ENCODE results near the gene GET3.

DNA sequence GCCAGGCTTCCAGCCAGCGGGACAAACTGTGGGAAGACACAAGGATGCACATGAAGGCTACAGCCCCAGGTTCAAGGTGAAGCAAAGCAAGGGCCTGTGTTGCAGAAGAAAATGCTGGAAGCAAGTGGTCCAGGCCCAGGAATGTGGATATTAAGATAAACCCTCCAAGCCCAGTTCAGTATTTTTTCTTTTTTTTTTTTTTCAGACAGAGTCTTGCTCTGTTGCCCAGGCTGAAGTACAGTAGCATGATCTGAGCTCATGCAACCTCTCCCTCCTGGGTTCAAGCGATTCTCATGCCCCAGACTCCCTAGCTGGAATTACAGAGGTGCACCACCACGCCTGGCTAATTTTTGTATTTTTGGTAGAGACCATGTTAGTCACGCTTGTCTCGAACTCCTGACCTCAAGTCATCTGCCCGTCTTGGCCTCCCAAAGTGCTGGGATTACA lies 59.9 kb downstream of the GET3 start:
- TF ChIP-seq, protein P1, sequence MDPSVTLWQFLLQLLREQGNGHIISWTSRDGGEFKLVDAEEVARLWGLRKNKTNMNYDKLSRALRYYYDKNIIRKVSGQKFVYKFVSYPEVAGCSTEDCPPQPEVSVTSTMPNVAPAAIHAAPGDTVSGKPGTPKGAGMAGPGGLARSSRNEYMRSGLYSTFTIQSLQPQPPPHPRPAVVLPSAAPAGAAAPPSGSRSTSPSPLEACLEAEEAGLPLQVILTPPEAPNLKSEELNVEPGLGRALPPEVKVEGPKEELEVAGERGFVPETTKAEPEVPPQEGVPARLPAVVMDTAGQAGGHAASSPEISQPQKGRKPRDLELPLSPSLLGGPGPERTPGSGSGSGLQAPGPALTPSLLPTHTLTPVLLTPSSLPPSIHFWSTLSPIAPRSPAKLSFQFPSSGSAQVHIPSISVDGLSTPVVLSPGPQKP (IDR thresholded peaks at IDR 0.05; ENCODE audit: borderline replicate concordance, low read depth, low read length), result no peak
- no peak for TF ChIP-seq POLR2A (IDR thresholded peaks at IDR 0.05; ENCODE audit: low read depth, low read length)
- TF ChIP-seq, protein P2, sequence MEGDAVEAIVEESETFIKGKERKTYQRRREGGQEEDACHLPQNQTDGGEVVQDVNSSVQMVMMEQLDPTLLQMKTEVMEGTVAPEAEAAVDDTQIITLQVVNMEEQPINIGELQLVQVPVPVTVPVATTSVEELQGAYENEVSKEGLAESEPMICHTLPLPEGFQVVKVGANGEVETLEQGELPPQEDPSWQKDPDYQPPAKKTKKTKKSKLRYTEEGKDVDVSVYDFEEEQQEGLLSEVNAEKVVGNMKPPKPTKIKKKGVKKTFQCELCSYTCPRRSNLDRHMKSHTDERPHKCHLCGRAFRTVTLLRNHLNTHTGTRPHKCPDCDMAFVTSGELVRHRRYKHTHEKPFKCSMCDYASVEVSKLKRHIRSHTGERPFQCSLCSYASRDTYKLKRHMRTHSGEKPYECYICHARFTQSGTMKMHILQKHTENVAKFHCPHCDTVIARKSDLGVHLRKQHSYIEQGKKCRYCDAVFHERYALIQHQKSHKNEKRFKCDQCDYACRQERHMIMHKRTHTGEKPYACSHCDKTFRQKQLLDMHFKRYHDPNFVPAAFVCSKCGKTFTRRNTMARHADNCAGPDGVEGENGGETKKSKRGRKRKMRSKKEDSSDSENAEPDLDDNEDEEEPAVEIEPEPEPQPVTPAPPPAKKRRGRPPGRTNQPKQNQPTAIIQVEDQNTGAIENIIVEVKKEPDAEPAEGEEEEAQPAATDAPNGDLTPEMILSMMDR (conservative IDR thresholded peaks at IDR 0.05; ENCODE audit: low read depth, low read length), result no peak
- no peak for TF ChIP-seq RFX5 (IDR thresholded peaks at IDR 0.05; ENCODE audit: low read depth, low read length)
- no peak for TF ChIP-seq RCOR1 (IDR thresholded peaks at IDR 0.05; ENCODE audit: insufficient replicate concordance, low read length)
- no peak for TF ChIP-seq CEBPB (IDR thresholded peaks at IDR 0.05; ENCODE audit: low read depth, low read length)
- TF ChIP-seq CHD1 (IDR thresholded peaks at IDR 0.05; ENCODE audit: low read depth, low read length), result no peak
